ENCODE measurements around the gene SPIC. TPM values are rescaled to one million over a fixed set of nuclear protein-coding genes. Genes with fewer than 3 reads are reported as not detected.

The SPIC gene
- polyA plus RNA-seq, 1 donor from 2014 or later, result not detected

DNA sequence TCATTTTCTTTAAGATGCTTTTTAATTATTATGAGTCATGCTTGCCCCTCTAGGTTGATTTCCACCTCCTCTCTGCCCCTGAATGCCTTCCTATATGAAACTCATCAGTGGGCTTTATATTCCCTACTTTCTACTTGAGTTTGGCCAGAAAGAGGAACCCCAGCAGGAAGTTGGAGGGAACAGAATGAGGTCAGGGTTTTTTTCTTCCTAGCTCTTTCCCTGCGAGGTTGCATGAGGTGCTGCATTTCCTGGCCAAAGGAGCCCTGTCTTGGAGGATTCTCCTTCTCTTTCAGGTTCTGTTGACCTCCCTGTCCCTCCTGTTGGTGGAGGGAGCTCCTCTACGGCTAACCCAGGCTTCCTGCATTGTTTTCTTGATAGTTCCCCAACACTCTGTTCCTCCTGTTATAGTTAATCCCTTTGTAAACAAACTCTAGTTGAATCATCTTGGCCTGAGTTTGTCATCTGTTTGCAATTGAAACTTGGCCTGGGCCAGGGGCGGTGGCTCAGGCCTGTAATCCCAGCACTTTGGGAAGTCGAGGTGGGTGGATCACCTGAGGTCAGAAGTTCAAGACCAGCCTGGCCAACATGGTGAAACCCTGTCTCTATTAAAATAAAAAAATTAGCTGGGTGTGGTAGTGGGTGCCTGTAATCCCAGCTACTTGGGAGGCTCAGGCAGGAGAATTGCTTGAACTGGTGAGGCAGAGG, 15.3 kb upstream of the SPIC start:
- H3K79me2 ChIP-seq (replicated peaks; ENCODE audit: insufficient read depth, low read length), result no peaks in the 10 kb centered on the region
- H3K4me2 ChIP-seq (ENCODE audit: low read length), result no peak overlapping the region
- no peak overlapping the region for H2AFZ ChIP-seq (ENCODE audit: low read depth, low read length)
- no peaks in the 10 kb centered on the region for H3K36me3 ChIP-seq (ENCODE audit: insufficient read depth, low read length)
- H4K20me1 ChIP-seq (ENCODE audit: insufficient read depth), result no peaks in the 10 kb centered on the region
- H3K27ac ChIP-seq (ENCODE audit: low read length), result no peak overlapping the region
- H3K9me2 ChIP-seq (ENCODE audit: insufficient read depth, low read length), result no peaks in the 10 kb centered on the region
- no peak overlapping the region for H3K9ac ChIP-seq (ENCODE audit: low read length)
- no peaks in the 10 kb centered on the region for H3K27me3 ChIP-seq (ENCODE audit: insufficient read depth, low read depth, low read length)
- H3K9me3 ChIP-seq (ENCODE audit: low read length), result no peaks in the 10 kb centered on the region
- TF ChIP-seq EZH2 (IDR thresholded peaks at IDR 0.05; ENCODE audit: borderline replicate concordance, insufficient read depth, low read length, poor library complexity, severe bottlenecking) (no peak), POLR2AphosphoS5 (IDR thresholded peaks at IDR 0.05) (no peak), RAD21 (conservative IDR thresholded peaks at IDR 0.05) (no peak), EP300 (conservative IDR thresholded peaks at IDR 0.05; ENCODE audit: poor library complexity, severe bottlenecking) (no peak), SMC3 (conservative IDR thresholded peaks at IDR 0.05; ENCODE audit: poor library complexity) (no peak), TAF1 (IDR thresholded peaks at IDR 0.05; ENCODE audit: low read depth) (no peak), REST (IDR thresholded peaks at IDR 0.05; ENCODE audit: borderline replicate concordance) (no peak), MXI1 (conservative IDR thresholded peaks at IDR 0.05; ENCODE audit: poor library complexity, severe bottlenecking) (no peak), CTCF (IDR thresholded peaks at IDR 0.05; ENCODE audit: poor library complexity, severe bottlenecking) (no peak)
- H3K4me3 ChIP-seq (ENCODE audit: low read length), result no peak overlapping the region
- H3F3A ChIP-seq (ENCODE audit: insufficient read depth, low read length, poor library complexity, severe bottlenecking), result no peaks in the 10 kb centered on the region

GRCh38 chr12:101468948-101469347, 6.2 kb upstream of the SPIC start:
- Histone ChIP-seq H3K79me2 (replicated peaks; ENCODE audit: insufficient read depth, low read length) (no peaks in the 10 kb centered on the region), H3K27ac (ENCODE audit: low read length) (no peak overlapping the region), H3K9ac (ENCODE audit: low read length) (no peak overlapping the region), H3K9me3 (ENCODE audit: low read length) (no peaks in the 10 kb centered on the region), H3K4me3 (ENCODE audit: low read length) (no peak overlapping the region), H3K36me3 (ENCODE audit: insufficient read depth, low read length) (no peaks in the 10 kb centered on the region), H3K4me2 (ENCODE audit: low read length) (no peak overlapping the region), H4K20me1 (ENCODE audit: insufficient read depth) (no peaks in the 10 kb centered on the region), H2AFZ (ENCODE audit: low read depth, low read length) (no peak overlapping the region), H3K27me3 (ENCODE audit: insufficient read depth, low read depth, low read length) (no peaks in the 10 kb centered on the region), H3K9me2 (ENCODE audit: insufficient read depth, low read length) (no peaks in the 10 kb centered on the region), H3F3A (ENCODE audit: insufficient read depth, low read length, poor library complexity, severe bottlenecking) (no peaks in the 10 kb centered on the region)
- TF ChIP-seq CTCF (IDR thresholded peaks at IDR 0.05; ENCODE audit: poor library complexity, severe bottlenecking), result no peak
- no peak for TF ChIP-seq POLR2AphosphoS5 (IDR thresholded peaks at IDR 0.05)
- TF ChIP-seq REST (IDR thresholded peaks at IDR 0.05; ENCODE audit: borderline replicate concordance), result no peak
- TF ChIP-seq MXI1 (conservative IDR thresholded peaks at IDR 0.05; ENCODE audit: poor library complexity, severe bottlenecking), result no peak
- no peak for TF ChIP-seq EZH2 (IDR thresholded peaks at IDR 0.05; ENCODE audit: borderline replicate concordance, insufficient read depth, low read length, poor library complexity, severe bottlenecking)
- TF ChIP-seq TAF1 (IDR thresholded peaks at IDR 0.05; ENCODE audit: low read depth), result no peak
